Cardiac fibroblast (primary cell): ENCODE data around the gene MXRA7.
A peak's percentile ranks its signal among the peaks of the same experiment; 100 is the strongest.

Source experiments
- DNase-seq, 2 donors: peaks; one replicate each; pipeline versions ENCODE4 v3.0.0 to v3.0.0-alpha.2; 2010; ENCODE audit warnings: low read depth in 2 of 2
- H3K4me3 ChIP-seq, 2 donors: replicated peaks in 1 of 2; 1 replicate in 1 of 2; 2 replicates in 1 of 2; pipeline ENCODE4 v1.5.1; 2011; ENCODE audit warnings: low read depth in 2 of 2, low read length in 2 of 2, mild to moderate bottlenecking in 2 of 2, moderate library complexity in 1 of 2
- CTCF ChIP-seq: IDR thresholded peaks from one replicate; pipeline ENCODE4 v1.5.1; 2011; ENCODE audit warnings: low read depth, mild to moderate bottlenecking, low read length, inconsistent platforms

Gene MXRA7

GRCh38 chr17:76720211-76720610 lies 9.4 kb upstream of the MXRA7 start:
- H3K4me3 ChIP-seq: no peak overlapping the region
- no peak for DNase-seq
- TF ChIP-seq CTCF: no peak

- no peak for TF ChIP-seq CTCF
- DNase-seq: no peak
- no peak overlapping the region for H3K4me3 ChIP-seq
Observed at GRCh38 chr17:76718516-76718915, 7.8 kb upstream of the MXRA7 start.

GRCh38 chr17:76716839-76717215 lies 6.1 kb upstream of the MXRA7 start:
- peak overlapping the region in 1 of 2 donors; percentile 40 for H3K4me3 ChIP-seq
- TF ChIP-seq CTCF: no peak
- peak; percentile 95 to 98 for DNase-seq

- H3K4me3 ChIP-seq: peak overlapping the region in 1 of 2 donors; percentile 40
- TF ChIP-seq CTCF: no peak
- peak; percentile 99 to 100 for DNase-seq
Observed at GRCh38 chr17:76716146-76716838, 5.5 kb upstream of the MXRA7 start.

- DNase-seq: no peak
- no peak overlapping the region for H3K4me3 ChIP-seq
- no peak for TF ChIP-seq CTCF
Observed at GRCh38 chr17:76715496-76715830, 4.7 kb upstream of the MXRA7 start.

- TF ChIP-seq CTCF: peak; percentile 77
- no peak overlapping the region for H3K4me3 ChIP-seq
- peak; percentile 70 to 72 for DNase-seq
Observed at GRCh38 chr17:76714822-76715495, 4.2 kb upstream of the MXRA7 start.
